Stimulated activated CD4-positive, alpha-beta T cell treated with anti-CD3 and anti-CD28 coated beads, Interleukin-4, amount 100 ng/mL, for 1 hour (primary cell): ENCODE measurements around the gene TMEM236.
A peak's percentile ranks its signal among the peaks of the same experiment; 100 is the strongest.

Experiments used
- DNase-seq: peaks from one replicate; pipeline ENCODE4 v3.0.0-alpha.2; 2020

TMEM236 gene

DNA sequence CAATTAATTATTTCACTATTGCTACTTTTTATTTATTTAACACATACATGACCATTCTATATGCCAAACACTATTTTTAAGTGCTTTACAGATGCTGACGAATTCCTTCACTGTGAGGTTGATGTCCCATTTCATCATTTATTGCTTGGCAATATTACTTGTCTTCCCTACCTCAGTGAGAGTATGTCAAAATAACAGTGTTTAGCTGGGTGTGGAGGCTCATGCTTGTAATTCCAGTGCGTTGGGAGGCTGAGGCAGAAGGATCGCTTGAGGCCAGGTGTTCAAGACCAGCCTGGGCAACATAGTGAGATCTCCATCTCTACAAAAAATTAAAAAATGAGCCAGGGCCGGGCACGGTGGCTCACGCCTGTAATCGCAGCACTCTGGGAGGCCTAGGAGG, 37.4 kb downstream of the TMEM236 start:
- no peak for DNase-seq

DNA sequence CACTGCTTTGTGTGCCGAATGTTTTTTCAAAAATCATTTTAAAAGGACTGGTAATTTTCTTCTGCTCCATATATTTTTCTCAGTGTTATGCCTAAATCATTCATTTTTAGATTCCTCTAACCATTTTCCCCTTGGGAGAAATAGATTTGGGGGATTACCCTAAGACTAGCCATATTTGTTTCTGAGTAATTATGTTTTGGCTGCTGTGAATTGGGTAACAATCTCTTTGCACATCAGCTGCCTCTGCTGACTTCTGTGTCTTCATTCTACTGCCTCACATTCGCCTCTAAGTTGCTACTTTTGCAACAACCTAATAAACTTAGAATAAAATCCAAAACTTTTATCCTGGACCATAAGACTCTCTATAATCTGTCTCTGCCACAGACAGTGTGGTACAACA, 38.6 kb downstream of the TMEM236 start:
- DNase-seq: no peak

- DNase-seq: no peak
Measured at GRCh38 chr10:17792991-17793390, 41.0 kb downstream of the TMEM236 start.

DNA sequence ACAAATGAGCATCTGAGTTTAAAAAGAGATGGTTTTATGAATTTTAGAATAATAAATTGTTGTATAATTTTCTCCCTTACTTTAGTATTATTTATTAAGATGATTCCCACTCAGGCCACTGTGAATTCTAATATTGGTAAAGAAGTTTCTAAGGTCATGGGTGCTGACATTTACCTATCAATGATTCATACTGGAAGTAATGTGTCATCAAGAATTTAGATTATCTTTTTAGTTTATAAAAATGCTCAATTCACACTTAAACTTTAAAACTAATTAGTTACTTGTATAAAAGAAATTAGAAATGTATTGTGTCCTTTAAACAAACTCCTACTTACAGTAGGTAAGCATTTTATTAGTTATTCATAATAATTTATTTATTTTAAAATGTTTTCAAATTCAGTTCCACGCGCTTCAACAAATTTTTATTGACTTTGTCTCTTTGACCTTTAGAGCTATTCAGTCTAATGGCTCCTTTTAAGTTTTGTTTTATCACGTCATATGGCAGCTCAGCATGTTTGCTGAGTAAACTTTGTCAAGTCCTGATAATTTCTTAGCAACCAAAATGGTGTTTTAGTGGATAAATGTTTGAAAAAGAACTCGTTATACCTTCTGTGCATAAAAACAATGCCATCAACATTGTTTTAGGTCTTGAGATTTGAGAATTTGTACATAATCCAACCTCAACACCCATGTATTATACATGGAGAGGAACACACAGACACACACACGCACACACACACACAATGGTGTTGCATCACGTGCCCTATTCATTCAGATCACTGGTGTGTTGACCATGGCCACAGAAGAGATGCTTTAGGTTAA, 42.0 kb downstream of the TMEM236 start:
- no peak for DNase-seq

DNA sequence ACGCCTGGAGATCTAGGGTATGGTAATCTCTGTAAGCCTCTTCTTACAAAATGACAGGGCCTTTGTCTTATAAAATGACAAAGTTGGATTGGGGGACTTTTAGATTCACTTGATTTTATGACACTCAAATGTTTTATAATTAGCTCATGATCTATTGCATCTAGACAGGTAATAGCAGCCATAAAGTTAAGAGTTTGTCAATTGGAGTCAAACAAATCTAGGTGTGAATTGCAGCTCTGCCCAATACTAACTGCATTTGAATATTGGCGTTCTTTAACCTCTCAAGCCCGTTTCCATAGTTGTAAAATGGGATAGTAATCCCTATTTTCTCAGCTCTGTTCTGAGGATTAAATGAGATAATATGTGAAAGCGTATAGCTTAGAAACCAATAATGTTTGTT, 43.1 kb downstream of the TMEM236 start:
- no peak for DNase-seq

- no peak for DNase-seq
Measured at GRCh38 chr10:17795813-17796594, 44.0 kb downstream of the TMEM236 start.

GRCh38 chr10:17801507-17801906, 49.5 kb downstream of the TMEM236 start:
- DNase-seq: no peak

DNA sequence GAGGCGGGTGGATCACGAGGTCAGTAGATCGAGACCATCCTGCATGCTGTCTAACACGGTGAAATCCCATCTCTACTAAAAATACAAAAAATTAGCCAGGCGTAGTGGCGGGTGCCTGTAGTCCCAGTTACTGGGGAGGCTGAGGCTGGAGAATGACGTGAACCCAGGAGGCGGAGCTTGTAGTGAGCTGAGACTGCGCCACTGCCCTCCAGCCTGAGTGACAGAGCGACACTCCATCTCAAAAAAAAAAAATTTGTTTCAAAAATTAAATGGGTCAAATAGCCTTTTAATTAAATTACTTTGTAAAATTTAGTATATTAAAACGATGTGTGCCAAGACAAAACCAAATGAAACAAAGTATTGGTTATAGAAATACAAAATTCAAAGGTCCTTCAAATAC, 50.3 kb downstream of the TMEM236 start:
- no peak for DNase-seq

- DNase-seq: no peak
Measured at GRCh38 chr10:17802976-17803375, 51.0 kb downstream of the TMEM236 start.

DNA sequence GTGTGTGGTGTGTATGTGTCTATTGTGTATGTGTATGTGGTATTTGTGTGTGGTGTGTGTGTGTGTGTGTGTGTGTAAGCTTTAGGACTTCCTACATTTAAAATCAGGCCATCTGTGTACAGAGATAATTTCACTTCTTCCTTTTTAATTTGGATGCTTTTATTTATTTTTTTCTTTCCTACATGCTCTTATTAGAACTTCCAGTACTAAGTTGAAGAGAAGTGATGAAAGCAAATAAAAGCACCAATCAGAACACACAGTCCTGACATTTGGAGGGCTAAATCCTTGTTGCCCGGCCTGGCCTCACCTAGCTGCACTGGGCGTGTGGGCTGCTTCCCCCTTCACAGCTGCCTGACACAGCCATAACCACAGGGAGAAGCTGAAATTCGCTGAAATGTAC, 53.3 kb downstream of the TMEM236 start:
- no peak for DNase-seq

DNA sequence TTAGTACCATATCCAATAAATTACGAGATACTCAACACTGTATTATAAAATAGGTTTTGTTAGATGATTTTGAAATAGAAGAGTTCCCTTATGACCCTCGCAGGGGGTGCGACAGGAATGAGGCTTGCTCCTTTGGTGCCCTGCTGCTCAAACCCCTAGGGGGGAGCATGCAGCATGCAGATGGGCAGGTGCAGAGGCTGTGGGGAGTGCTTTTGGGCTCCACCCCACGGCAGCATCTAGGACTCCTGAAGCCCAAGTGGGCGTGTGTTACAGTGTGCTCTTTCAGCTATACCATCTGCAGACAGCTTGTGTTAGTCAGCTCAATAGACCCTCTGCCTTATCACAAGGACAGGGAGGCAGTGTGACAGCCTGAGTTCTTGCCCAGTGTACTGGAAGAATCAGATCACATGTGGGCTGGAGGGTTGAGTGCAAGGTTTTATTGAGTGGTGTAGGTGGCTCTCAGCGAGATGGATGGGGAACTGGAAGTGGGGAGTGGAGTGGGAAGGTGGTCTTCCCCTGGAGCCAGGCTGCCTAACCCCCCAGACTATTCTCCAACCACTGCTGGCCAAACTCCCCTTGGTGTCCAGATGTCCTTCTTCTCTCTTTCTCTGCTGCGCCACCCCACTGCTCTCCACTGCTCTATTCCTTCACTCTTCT, 54.0 kb downstream of the TMEM236 start:
- DNase-seq: peak; percentile 3

- no peak for DNase-seq
Measured at GRCh38 chr10:17808971-17809841, 57.2 kb downstream of the TMEM236 start, which contains the start of gene MRC1. MRC1 (plus strand) TSS chr10:17809348; CDS start chr10:17809466, 118 bp downstream.

- no peak for DNase-seq
Measured at GRCh38 chr10:17811146-17811865, 59.3 kb downstream of the TMEM236 start.

DNA sequence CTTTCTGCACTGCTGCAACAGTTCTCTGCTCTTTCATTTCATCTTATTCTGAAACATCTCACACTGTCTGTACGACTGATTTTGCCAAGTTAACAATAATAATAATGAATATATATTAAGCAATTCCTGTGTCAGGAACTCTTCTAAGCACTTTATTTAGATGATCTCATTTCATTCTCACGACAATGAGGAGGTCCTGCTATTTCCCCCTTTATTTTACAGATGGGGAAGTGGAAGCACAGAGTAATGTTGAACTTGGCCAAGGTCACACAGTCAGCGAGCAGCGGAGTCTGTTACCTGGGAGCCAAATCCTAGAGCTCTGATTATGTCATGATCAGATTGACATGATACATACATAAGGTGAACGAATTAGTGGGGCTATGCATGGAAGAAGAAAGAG, 63.0 kb downstream of the TMEM236 start:
- DNase-seq: no peak

DNA sequence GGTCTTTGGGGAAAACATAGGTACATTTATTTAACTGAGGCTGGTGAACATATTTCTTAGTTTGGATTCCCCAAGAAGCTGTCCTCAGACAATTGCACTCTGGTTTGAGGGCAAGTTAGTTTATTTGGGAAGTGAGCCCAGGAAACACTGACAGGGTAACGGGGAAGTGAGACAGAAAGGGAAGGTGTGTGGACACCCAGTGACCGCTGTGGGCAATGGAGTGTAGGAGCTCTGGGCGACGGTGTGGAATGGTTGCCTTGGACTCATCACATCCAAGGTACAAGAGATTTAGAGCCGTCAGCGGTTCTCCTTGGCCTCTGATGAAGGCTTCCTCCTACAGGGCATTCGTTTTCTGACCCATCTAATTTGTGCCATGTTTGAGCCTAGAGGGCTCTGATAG, 64.2 kb downstream of the TMEM236 start:
- no peak for DNase-seq

GRCh38 chr10:17817316-17817715, 65.3 kb downstream of the TMEM236 start:
- DNase-seq: no peak

GRCh38 chr10:17817790-17818189, 65.8 kb downstream of the TMEM236 start:
- DNase-seq: no peak

- DNase-seq: no peak
Measured at GRCh38 chr10:17819836-17820235, 67.8 kb downstream of the TMEM236 start.

GRCh38 chr10:17820943-17821342, 68.9 kb downstream of the TMEM236 start:
- DNase-seq: no peak

DNA sequence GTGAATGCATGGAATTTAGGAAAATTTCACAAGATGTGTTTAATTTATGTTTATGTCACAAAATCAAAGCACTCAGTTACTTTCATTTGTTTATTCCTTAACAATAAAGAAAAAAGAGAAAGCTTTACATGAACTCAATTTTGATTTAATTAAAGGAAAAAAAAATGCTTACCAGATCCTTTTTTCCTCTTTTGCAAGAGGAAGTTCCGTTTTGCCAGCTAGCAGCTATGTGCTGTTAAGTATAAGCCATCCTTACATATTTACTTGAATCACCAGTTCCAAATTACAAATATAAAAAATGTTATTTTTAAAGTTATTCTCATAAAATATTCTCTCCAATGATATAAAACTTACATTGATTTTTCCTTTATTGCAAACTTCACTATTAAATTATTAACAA, 69.9 kb downstream of the TMEM236 start:
- no peak for DNase-seq

DNA sequence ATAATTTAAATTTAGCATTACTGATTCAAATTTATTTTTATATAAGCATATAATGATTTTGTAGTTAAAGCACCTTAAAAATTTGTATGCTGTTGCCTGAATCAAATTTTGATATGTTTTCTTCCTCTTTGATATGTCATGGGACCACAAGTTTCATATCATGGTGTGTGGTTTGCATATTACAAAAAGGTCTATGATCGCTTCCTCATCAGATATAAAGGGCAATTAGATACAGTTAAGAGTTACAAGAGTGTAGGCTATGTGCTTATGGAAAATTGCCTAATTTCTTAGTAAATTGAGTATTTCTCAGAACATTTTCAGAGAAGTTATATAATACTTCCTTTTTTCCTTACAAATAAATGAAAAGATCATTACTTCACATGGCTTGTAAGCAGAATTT, 79.3 kb downstream of the TMEM236 start:
- no peak for DNase-seq

- no peak for DNase-seq
Measured at GRCh38 chr10:17831896-17832295, 79.9 kb downstream of the TMEM236 start.
